ENCODE data around the gene SLC22A2. TPM values are rescaled to one million over a fixed set of nuclear protein-coding genes. Genes with fewer than 3 reads are reported as not detected.

Gene SLC22A2
- polyA plus RNA-seq, 4 donors: 0.04 TPM; not detected in 3

DNA sequence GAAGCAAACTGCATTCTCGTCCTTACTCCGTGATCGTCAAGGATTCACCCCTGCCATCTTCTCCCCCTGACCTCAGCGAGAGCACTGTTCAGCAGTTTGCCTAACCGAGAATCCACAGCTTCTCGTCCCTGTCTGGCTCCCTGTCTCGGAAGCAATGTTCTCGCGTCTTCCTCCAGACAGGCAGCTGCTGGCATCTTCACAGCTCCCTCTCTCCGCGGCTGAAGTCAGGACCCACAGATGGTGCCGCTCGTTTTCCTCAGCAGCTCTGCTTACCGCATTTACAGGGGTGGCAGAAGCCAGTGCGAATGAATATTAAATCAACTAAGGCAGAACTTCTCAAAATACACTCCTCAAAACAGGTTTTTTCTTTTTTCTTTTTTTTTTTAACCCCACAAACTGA is 18.9 kb upstream of the SLC22A2 start:
- Histone ChIP-seq H3K36me3 (ENCODE audit: control insufficient read depth in 3 of 3, insufficient read depth in 2 of 3, low read depth in 1 of 3, low read length in 3 of 3) (no peaks in the 10 kb centered on the region), H3K4me1 (ENCODE audit: control insufficient read depth in 3 of 3, insufficient read depth in 2 of 3, low read depth in 1 of 3, low read length in 2 of 3) (no peaks in the 10 kb centered on the region)
- no peak for FAIRE-seq

GRCh38 chr6:160277144-160277543 is 18.5 kb upstream of the SLC22A2 start:
- H3K4me3 ChIP-seq (ENCODE audit: low read depth in 1 of 3, low read length in 3 of 3): no peak overlapping the region
- no peaks in the 10 kb centered on the region for H3K4me1 ChIP-seq (ENCODE audit: control insufficient read depth in 3 of 3, insufficient read depth in 2 of 3, low read depth in 1 of 3, low read length in 2 of 3)
- no peaks in the 10 kb centered on the region for H3K9me3 ChIP-seq (ENCODE audit: control insufficient read depth in 2 of 2, insufficient read depth in 1 of 2, low read depth in 1 of 2, low read length in 1 of 2)
- 90 to 96% (median 96%) methylated on average over 5 of the region's 5 CpGs for WGBS, 3 donors
- DNase-seq (no peak), FAIRE-seq (no peak)
- H3K27ac ChIP-seq (ENCODE audit: low read depth in 1 of 3, low read length in 2 of 3): no peak overlapping the region
- H3K36me3 ChIP-seq (ENCODE audit: control insufficient read depth in 3 of 3, insufficient read depth in 2 of 3, low read depth in 1 of 3, low read length in 3 of 3): no peaks in the 10 kb centered on the region
- no peaks in the 10 kb centered on the region for H3K27me3 ChIP-seq (ENCODE audit: control insufficient read depth in 3 of 3, insufficient read depth in 3 of 3, low read length in 3 of 3)

More for the DNA sequence above, 18.9 kb upstream of the SLC22A2 start:
- Histone ChIP-seq H3K27ac (ENCODE audit: low read depth in 1 of 3, low read length in 2 of 3) (no peak overlapping the region), H3K4me3 (ENCODE audit: low read depth in 1 of 3, low read length in 3 of 3) (no peak overlapping the region), H3K9me3 (ENCODE audit: control insufficient read depth in 2 of 2, insufficient read depth in 1 of 2, low read depth in 1 of 2, low read length in 1 of 2) (no peaks in the 10 kb centered on the region), H3K27me3 (ENCODE audit: control insufficient read depth in 3 of 3, insufficient read depth in 3 of 3, low read length in 3 of 3) (no peaks in the 10 kb centered on the region)
- no peak for DNase-seq
- WGBS, 3 donors: 91 to 95% (median 92%) methylated on average over 15 of the region's 15 CpGs

DNA sequence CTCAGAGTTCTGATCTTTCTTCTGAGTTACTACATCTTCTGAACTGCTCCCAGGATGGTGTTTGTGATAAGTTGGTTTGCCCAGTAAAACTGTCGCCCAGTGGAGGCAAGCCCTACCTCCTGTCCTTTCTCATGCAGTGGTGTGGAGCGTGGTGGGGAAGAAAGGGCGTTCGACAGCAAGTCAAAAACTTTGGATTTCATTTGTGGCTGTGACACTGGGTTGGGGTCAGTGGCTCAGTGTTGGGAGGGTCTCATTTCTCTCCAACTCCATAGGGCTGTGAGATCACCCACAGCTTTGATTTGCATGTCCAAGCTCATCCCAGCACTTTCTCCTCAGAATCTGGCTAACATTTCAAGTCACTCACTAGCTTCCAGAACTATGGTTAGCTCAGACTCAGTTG is 17.5 kb upstream of the SLC22A2 start:
- H3K4me3 ChIP-seq (ENCODE audit: low read depth in 1 of 3, low read length in 3 of 3): no peak overlapping the region
- 70 to 85% (median 78%) methylated on average over 4 of the region's 4 CpGs for WGBS, 3 donors
- no peak for FAIRE-seq

GRCh38 chr6:160275511-160276003 is 16.9 kb upstream of the SLC22A2 start:
- FAIRE-seq (no peak), DNase-seq (no peak)
- H3K4me3 ChIP-seq (ENCODE audit: low read depth in 1 of 3, low read length in 3 of 3): no peak overlapping the region
- no peaks in the 10 kb centered on the region for H3K9me3 ChIP-seq (ENCODE audit: control insufficient read depth in 2 of 2, insufficient read depth in 1 of 2, low read depth in 1 of 2, low read length in 1 of 2)
- no peaks in the 10 kb centered on the region for H3K36me3 ChIP-seq (ENCODE audit: control insufficient read depth in 3 of 3, insufficient read depth in 2 of 3, low read depth in 1 of 3, low read length in 3 of 3)
- 86 to 88% (median 87%) methylated on average over 20 of the region's 20 CpGs for WGBS, 3 donors
- H3K27ac ChIP-seq (ENCODE audit: low read depth in 1 of 3, low read length in 2 of 3): no peak overlapping the region
- H3K4me1 ChIP-seq (ENCODE audit: control insufficient read depth in 3 of 3, insufficient read depth in 2 of 3, low read depth in 1 of 3, low read length in 2 of 3): no peaks in the 10 kb centered on the region
- H3K27me3 ChIP-seq (ENCODE audit: control insufficient read depth in 3 of 3, insufficient read depth in 3 of 3, low read length in 3 of 3): no peaks in the 10 kb centered on the region

More for the DNA sequence above, 17.5 kb upstream of the SLC22A2 start:
- no peak for DNase-seq
- no peaks in the 10 kb centered on the region for H3K4me1 ChIP-seq (ENCODE audit: control insufficient read depth in 3 of 3, insufficient read depth in 2 of 3, low read depth in 1 of 3, low read length in 2 of 3)
- no peaks in the 10 kb centered on the region for H3K36me3 ChIP-seq (ENCODE audit: control insufficient read depth in 3 of 3, insufficient read depth in 2 of 3, low read depth in 1 of 3, low read length in 3 of 3)
- H3K9me3 ChIP-seq (ENCODE audit: control insufficient read depth in 2 of 2, insufficient read depth in 1 of 2, low read depth in 1 of 2, low read length in 1 of 2): no peaks in the 10 kb centered on the region
- no peaks in the 10 kb centered on the region for H3K27me3 ChIP-seq (ENCODE audit: control insufficient read depth in 3 of 3, insufficient read depth in 3 of 3, low read length in 3 of 3)
- no peak overlapping the region for H3K27ac ChIP-seq (ENCODE audit: low read depth in 1 of 3, low read length in 2 of 3)

GRCh38 chr6:160274871-160275510 is 16.4 kb upstream of the SLC22A2 start:
- no peaks in the 10 kb centered on the region for H3K4me1 ChIP-seq (ENCODE audit: control insufficient read depth in 3 of 3, insufficient read depth in 2 of 3, low read depth in 1 of 3, low read length in 2 of 3)
- no peak overlapping the region for H3K4me3 ChIP-seq (ENCODE audit: low read depth in 1 of 3, low read length in 3 of 3)
- DNase-seq (no peak), FAIRE-seq (no peak)
- no peaks in the 10 kb centered on the region for H3K27me3 ChIP-seq (ENCODE audit: control insufficient read depth in 3 of 3, insufficient read depth in 3 of 3, low read length in 3 of 3)
- no peaks in the 10 kb centered on the region for H3K36me3 ChIP-seq (ENCODE audit: control insufficient read depth in 3 of 3, insufficient read depth in 2 of 3, low read depth in 1 of 3, low read length in 3 of 3)
- H3K27ac ChIP-seq (ENCODE audit: low read depth in 1 of 3, low read length in 2 of 3): no peak overlapping the region
- no peaks in the 10 kb centered on the region for H3K9me3 ChIP-seq (ENCODE audit: control insufficient read depth in 2 of 2, insufficient read depth in 1 of 2, low read depth in 1 of 2, low read length in 1 of 2)
- 55 to 64% (median 60%) methylated on average over 4 of the region's 4 CpGs for WGBS, 3 donors

GRCh38 chr6:160273750-160274149 is 15.1 kb upstream of the SLC22A2 start:
- Histone ChIP-seq H3K27me3 (ENCODE audit: control insufficient read depth in 3 of 3, insufficient read depth in 3 of 3, low read length in 3 of 3) (no peaks in the 10 kb centered on the region), H3K9me3 (ENCODE audit: control insufficient read depth in 2 of 2, insufficient read depth in 1 of 2, low read depth in 1 of 2, low read length in 1 of 2) (no peaks in the 10 kb centered on the region), H3K4me1 (ENCODE audit: control insufficient read depth in 3 of 3, insufficient read depth in 2 of 3, low read depth in 1 of 3, low read length in 2 of 3) (no peaks in the 10 kb centered on the region), H3K27ac (ENCODE audit: low read depth in 1 of 3, low read length in 2 of 3) (no peak overlapping the region), H3K36me3 (ENCODE audit: control insufficient read depth in 3 of 3, insufficient read depth in 2 of 3, low read depth in 1 of 3, low read length in 3 of 3) (no peaks in the 10 kb centered on the region), H3K4me3 (ENCODE audit: low read depth in 1 of 3, low read length in 3 of 3) (no peak overlapping the region)
- WGBS, 3 donors: 27 to 71% (median 55%) methylated on average over 5 of the region's 5 CpGs
- DNase-seq: peak in 1 of 2 donors; percentile 44
- no peak for FAIRE-seq

GRCh38 chr6:160273196-160273595 is 14.6 kb upstream of the SLC22A2 start:
- H3K36me3 ChIP-seq (ENCODE audit: control insufficient read depth in 3 of 3, insufficient read depth in 2 of 3, low read depth in 1 of 3, low read length in 3 of 3): no peaks in the 10 kb centered on the region
- no peaks in the 10 kb centered on the region for H3K4me1 ChIP-seq (ENCODE audit: control insufficient read depth in 3 of 3, insufficient read depth in 2 of 3, low read depth in 1 of 3, low read length in 2 of 3)
- DNase-seq (peak; percentile 38 to 50), FAIRE-seq (no peak)
- no peak overlapping the region for H3K27ac ChIP-seq (ENCODE audit: low read depth in 1 of 3, low read length in 2 of 3)
- no peaks in the 10 kb centered on the region for H3K9me3 ChIP-seq (ENCODE audit: control insufficient read depth in 2 of 2, insufficient read depth in 1 of 2, low read depth in 1 of 2, low read length in 1 of 2)
- H3K27me3 ChIP-seq (ENCODE audit: control insufficient read depth in 3 of 3, insufficient read depth in 3 of 3, low read length in 3 of 3): no peaks in the 10 kb centered on the region
- H3K4me3 ChIP-seq (ENCODE audit: low read depth in 1 of 3, low read length in 3 of 3): no peak overlapping the region

DNA sequence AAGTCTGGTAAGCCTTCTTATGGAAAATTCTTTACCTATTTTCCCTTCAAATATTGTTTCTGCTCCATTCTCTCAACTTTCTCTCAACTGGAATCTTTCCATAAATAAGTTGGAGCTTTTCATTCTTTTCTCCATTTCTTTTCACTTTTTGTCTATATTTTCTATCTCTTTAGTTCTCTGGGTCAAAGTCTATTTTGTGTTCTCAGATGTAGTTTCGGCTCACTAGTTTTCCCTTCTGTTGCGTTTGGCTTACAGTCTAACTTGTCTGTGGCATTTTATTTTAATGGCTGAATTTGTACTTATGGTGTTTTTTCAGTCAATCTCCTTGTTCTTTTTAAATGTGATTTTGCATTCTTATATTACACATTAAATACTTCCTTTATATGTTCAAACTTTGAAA is 14.1 kb upstream of the SLC22A2 start:
- H3K9me3 ChIP-seq (ENCODE audit: control insufficient read depth in 2 of 2, insufficient read depth in 1 of 2, low read depth in 1 of 2, low read length in 1 of 2): no peaks in the 10 kb centered on the region
- H3K36me3 ChIP-seq (ENCODE audit: control insufficient read depth in 3 of 3, insufficient read depth in 2 of 3, low read depth in 1 of 3, low read length in 3 of 3): no peaks in the 10 kb centered on the region
- no peaks in the 10 kb centered on the region for H3K27me3 ChIP-seq (ENCODE audit: control insufficient read depth in 3 of 3, insufficient read depth in 3 of 3, low read length in 3 of 3)
- no peak overlapping the region for H3K27ac ChIP-seq (ENCODE audit: low read depth in 1 of 3, low read length in 2 of 3)
- no peaks in the 10 kb centered on the region for H3K4me1 ChIP-seq (ENCODE audit: control insufficient read depth in 3 of 3, insufficient read depth in 2 of 3, low read depth in 1 of 3, low read length in 2 of 3)
- 71 to 83% (median 78%) methylated on average over 2 of the region's 2 CpGs for WGBS, 3 donors
- no peak overlapping the region for H3K4me3 ChIP-seq (ENCODE audit: low read depth in 1 of 3, low read length in 3 of 3)
- DNase-seq: no peak
- no peak for FAIRE-seq

DNA sequence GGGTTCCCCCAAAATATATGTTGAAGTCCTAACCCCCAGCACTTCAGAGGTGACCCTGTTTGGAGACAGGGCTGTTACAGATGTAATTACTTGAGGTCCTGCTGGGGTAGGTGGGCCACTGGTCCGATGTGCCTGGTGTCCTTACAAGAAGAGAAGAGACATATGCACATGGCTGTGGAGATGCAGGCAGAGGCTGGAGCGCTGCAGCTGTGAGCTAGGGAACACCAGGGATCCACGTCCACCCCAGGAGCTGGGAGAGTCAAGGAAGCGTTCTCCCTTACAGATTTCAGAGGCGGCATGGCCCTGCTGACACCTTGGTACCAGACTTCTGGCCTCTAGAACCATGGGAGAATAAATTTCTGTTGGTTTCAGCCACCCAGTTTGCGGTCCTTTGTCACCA is 11.7 kb upstream of the SLC22A2 start:
- H3K27me3 ChIP-seq (ENCODE audit: control insufficient read depth in 3 of 3, insufficient read depth in 3 of 3, low read length in 3 of 3): no peaks in the 10 kb centered on the region
- DNase-seq (no peak), FAIRE-seq (no peak)
- no peaks in the 10 kb centered on the region for H3K4me1 ChIP-seq (ENCODE audit: control insufficient read depth in 3 of 3, insufficient read depth in 2 of 3, low read depth in 1 of 3, low read length in 2 of 3)
- H3K4me3 ChIP-seq (ENCODE audit: low read depth in 1 of 3, low read length in 3 of 3): no peak overlapping the region
- no peak overlapping the region for H3K27ac ChIP-seq (ENCODE audit: low read depth in 1 of 3, low read length in 2 of 3)
- 79 to 86% (median 85%) methylated on average over 6 of the region's 6 CpGs for WGBS, 3 donors
- H3K36me3 ChIP-seq (ENCODE audit: control insufficient read depth in 3 of 3, insufficient read depth in 2 of 3, low read depth in 1 of 3, low read length in 3 of 3): no peaks in the 10 kb centered on the region
- H3K9me3 ChIP-seq (ENCODE audit: control insufficient read depth in 2 of 2, insufficient read depth in 1 of 2, low read depth in 1 of 2, low read length in 1 of 2): no peaks in the 10 kb centered on the region

Measured in small intestine (tissue), 7 donors.